Measurements from ENCODE around the gene SLC38A1.
"Not testable (repeated sequence)": the region's sequence is repeated elsewhere in the genome, so short reads cannot be mapped to it uniquely, and the experiment has no call there.

SLC38A1 gene

GRCh38 chr12:46205294-46205693 lies 63.5 kb downstream of the SLC38A1 start:
- FAIRE-seq, result no peak

GRCh38 chr12:46201284-46201789 lies 67.5 kb downstream of the SLC38A1 start:
- no peak for FAIRE-seq

- no peak for FAIRE-seq
Measured at GRCh38 chr12:46200551-46200950, 68.3 kb downstream of the SLC38A1 start.

GRCh38 chr12:46198913-46199312 lies 69.9 kb downstream of the SLC38A1 start:
- FAIRE-seq, result no peak

- FAIRE-seq, result no peak
Measured at GRCh38 chr12:46197883-46198282, 71.0 kb downstream of the SLC38A1 start.

GRCh38 chr12:46190533-46190932 lies 78.3 kb downstream of the SLC38A1 start:
- FAIRE-seq, result not testable (repeated sequence)

GRCh38 chr12:46188170-46188569 lies 80.7 kb downstream of the SLC38A1 start:
- FAIRE-seq, result no peak

- FAIRE-seq, result no peak
Measured at GRCh38 chr12:46187023-46187422, 81.8 kb downstream of the SLC38A1 start.

GRCh38 chr12:46186088-46186487 lies 82.8 kb downstream of the SLC38A1 start:
- no peak for FAIRE-seq

GRCh38 chr12:46185686-46186085 lies 83.2 kb downstream of the SLC38A1 start:
- no peak for FAIRE-seq

GRCh38 chr12:46184798-46185595 lies 83.8 kb downstream of the SLC38A1 start:
- FAIRE-seq, result no peak

- no peak for FAIRE-seq
Measured at GRCh38 chr12:46183112-46183511, 85.7 kb downstream of the SLC38A1 start.

GRCh38 chr12:46181465-46181864 lies 87.4 kb downstream of the SLC38A1 start:
- no peak for FAIRE-seq

- FAIRE-seq, result peak; percentile 74
Measured at GRCh38 chr12:46179693-46180452, 89.0 kb downstream of the SLC38A1 start.

- FAIRE-seq, result no peak
Measured at GRCh38 chr12:46177837-46178608, 90.8 kb downstream of the SLC38A1 start.

GRCh38 chr12:46177025-46177424 lies 91.8 kb downstream of the SLC38A1 start:
- FAIRE-seq, result no peak

- no peak for FAIRE-seq
Measured at GRCh38 chr12:46174919-46175318, 93.9 kb downstream of the SLC38A1 start.

- no peak for FAIRE-seq
Measured at GRCh38 chr12:46174061-46174662, 94.7 kb downstream of the SLC38A1 start.

GRCh38 chr12:46168426-46168825 lies 100.4 kb downstream of the SLC38A1 start:
- no peak for FAIRE-seq

GRCh38 chr12:46167412-46167811 lies 101.4 kb downstream of the SLC38A1 start:
- FAIRE-seq, result no peak

- FAIRE-seq, result no peak
Measured at GRCh38 chr12:46165191-46165590, 103.7 kb downstream of the SLC38A1 start.

- FAIRE-seq, result no peak
Measured at GRCh38 chr12:46164186-46164761, 104.6 kb downstream of the SLC38A1 start.
